A549 (cell line): ENCODE results near the gene CARS1. TPM values are rescaled to one million over a fixed set of nuclear protein-coding genes. Genes with fewer than 3 reads are reported as not detected.

Source experiments
- ATAC-seq, 2 experiments: fragments of 200-7000 bp in 1 of 2; fragments of >200 bp in 1 of 2; cut with Nextera tagmentation in 1 of 2; cut with Tn5 transposase in 1 of 2; 3 replicates each; pipeline versions ENCODE4 v1.8.0 to v1.9.1; 2018 to 2020; ENCODE audit warnings: mild to moderate bottlenecking in 1 of 2, moderate library complexity in 1 of 2
- CTCF ChIA-PET: fragments of 300-600 bp; sonication (Branson Sonifier 250); formaldehyde crosslinking; extraction: SDS; loops from one replicate; lab custom pipeline; 2021; ENCODE audit warnings: antibody characterized with exemption, inconsistent platforms; lab: Yijun Ruan, JAX
- POLR2A ChIA-PET: fragments of 350-600 bp; formaldehyde crosslinking; extraction: SDS; loops from one replicate; lab custom pipeline; 2021; ENCODE audit warnings: antibody characterized with exemption, inconsistent platforms; lab: Yijun Ruan, JAX
- DNase-seq, 2 experiments: peaks; one replicate each; pipeline versions ENCODE4 v3.0.0 to v3.0.0-alpha.2; 2011 to 2016; ENCODE audit warnings: low read depth in 1 of 2, low spot score in 1 of 2
- FAIRE-seq: peaks from 2 replicates; lab custom pipeline; 2011; peaks lifted over from hg19 to GRCh38; lab: Jason Lieb, UNC
- H3K27ac ChIP-seq, 2 experiments: fragments of >200 bp; sonication (Bioruptor Twin); formaldehyde crosslinking; 3 replicates each; pipeline ENCODE4 v1.5.1; 2016 to 2017
- H3K4me1 ChIP-seq: fragments of >200 bp; sonication (Bioruptor Twin); formaldehyde crosslinking; 3 replicates; pipeline ENCODE4 v1.6.1; 2016
- H3K4me2 ChIP-seq: fragments of >200 bp; sonication (Bioruptor Twin); formaldehyde crosslinking; 3 replicates; pipeline ENCODE4 v1.6.1; 2016
- H3K4me3 ChIP-seq: fragments of >200 bp; sonication (Bioruptor Twin); formaldehyde crosslinking; 3 replicates; pipeline ENCODE4 v1.5.1; 2016
- H3K9me3 ChIP-seq: fragments of >200 bp; sonication (Bioruptor Twin); formaldehyde crosslinking; 3 replicates; pipeline ENCODE4 v1.6.1; 2016
- CEBPB ChIP-seq, 2 experiments: fragments of >200 bp in 1 of 2; sonication (Bioruptor Twin) in 1 of 2; formaldehyde crosslinking in 1 of 2; IDR thresholded peaks; 2 replicates each; pipeline ENCODE4 v1.6.1; 2012 to 2016
- EHMT2 ChIP-seq: fragments of 200-600 bp; sonication (generic); IDR thresholded peaks from 2 replicates; pipeline ENCODE4 v1.6.1; 2016; ENCODE audit warnings: antibody characterized with exemption, low read depth, mild to moderate bottlenecking, moderate library complexity
- ELK1 ChIP-seq: fragments of 150-350 bp; IDR thresholded peaks from 2 replicates; pipeline ENCODE4 v1.6.1; 2014; ENCODE audit warnings: low read depth, mild to moderate bottlenecking, low read length
- EP300 ChIP-seq, 2 experiments: fragments of >200 bp; sonication (Bioruptor Twin); formaldehyde crosslinking; IDR thresholded peaks; 2 replicates in 1 of 2; 3 replicates in 1 of 2; pipeline ENCODE4 v1.6.1; 2016 to 2017
- FOSB ChIP-seq: fragments of 250-450 bp; sonication (Bioruptor Pico); IDR thresholded peaks from 2 replicates; pipeline ENCODE4 v1.5.0; 2020; ENCODE audit warnings: mild to moderate bottlenecking, moderate library complexity
- FOSL2 ChIP-seq, 2 experiments: fragments of 450-650 bp in 1 of 2; fragments of >200 bp in 1 of 2; sonication (Bioruptor Twin) in 1 of 2; formaldehyde crosslinking; IDR thresholded peaks; 2 replicates each; pipeline versions ENCODE4 v1.5.0 to v1.6.1; 2016 to 2020; ENCODE audit warnings: mild to moderate bottlenecking in 1 of 2, moderate library complexity in 1 of 2
- FOXS1 ChIP-seq: fragments of 250-450 bp; sonication (Bioruptor Pico); IDR thresholded peaks from 2 replicates; pipeline ENCODE4 v1.5.0; 2020; ENCODE audit warnings: mild to moderate bottlenecking, moderate library complexity
- GATA3 ChIP-seq: IDR thresholded peaks from 2 replicates; pipeline ENCODE4 v1.6.1; 2012; ENCODE audit warnings: borderline replicate concordance
- HEYL ChIP-seq: fragments of 250-450 bp; sonication (Bioruptor Pico); IDR thresholded peaks from 2 replicates; pipeline ENCODE4 v1.8.0; 2021; ENCODE audit warnings: mild to moderate bottlenecking, moderate library complexity
- HOXB13 ChIP-seq: fragments of 250-450 bp; sonication (Bioruptor Pico); IDR thresholded peaks from 2 replicates; pipeline ENCODE4 v1.5.0; 2020; ENCODE audit warnings: low read depth, mild to moderate bottlenecking, moderate library complexity
- JUN ChIP-seq, 2 experiments: fragments of >200 bp; sonication (Bioruptor Twin); formaldehyde crosslinking; IDR thresholded peaks; 2 replicates in 1 of 2; 3 replicates in 1 of 2; pipeline ENCODE4 v1.6.1; 2016 to 2017
- MAFK ChIP-seq: fragments of 450-650 bp; IDR thresholded peaks from 2 replicates; pipeline ENCODE4 v1.6.1; 2014; ENCODE audit not compliant: partially characterized antibody
- MAZ ChIP-seq: fragments of 150-350 bp; IDR thresholded peaks from 2 replicates; pipeline ENCODE4 v1.6.1; 2014; ENCODE audit warnings: antibody characterized with exemption, low read depth, low read length, borderline replicate concordance
- MYC ChIP-seq: IDR thresholded peaks from 2 replicates; pipeline ENCODE4 v1.6.1; 2012; ENCODE audit warnings: mild to moderate bottlenecking, inconsistent platforms, low read length, improper control_type of control experiment, borderline replicate concordance
- NPAS2 ChIP-seq: fragments of 250-450 bp; sonication (Bioruptor Pico); IDR thresholded peaks from 2 replicates; pipeline ENCODE4 v1.8.0; 2022; ENCODE audit warnings: mild to moderate bottlenecking, moderate library complexity, borderline replicate concordance
- NR3C1 ChIP-seq: fragments of >200 bp; sonication (Bioruptor Twin); formaldehyde crosslinking; IDR thresholded peaks from 3 replicates; pipeline ENCODE4 v1.6.1; 2017
- PBX3 ChIP-seq: IDR thresholded peaks from 2 replicates; pipeline ENCODE4 v1.6.1; 2012
- POLR2A ChIP-seq: IDR thresholded peaks from 2 replicates; pipeline ENCODE4 v1.6.1; 2012; ENCODE audit warnings: mild to moderate bottlenecking, low read length
- RARB ChIP-seq: fragments of 250-450 bp; sonication (Bioruptor Pico); IDR thresholded peaks from 2 replicates; pipeline ENCODE4 v1.8.0; 2021; ENCODE audit warnings: mild to moderate bottlenecking, moderate library complexity
- RCOR1 ChIP-seq: fragments of 150-350 bp; IDR thresholded peaks from 2 replicates; pipeline ENCODE4 v1.6.1; 2014; ENCODE audit warnings: antibody characterized with exemption, low read length, low read depth
- RFX5 ChIP-seq: fragments of 450-650 bp; IDR thresholded peaks from 2 replicates; pipeline ENCODE4 v1.7.1; 2014; ENCODE audit warnings: antibody characterized with exemption, mild to moderate bottlenecking, moderate library complexity
- SMC3 ChIP-seq: fragments of >200 bp; sonication (Bioruptor Twin); formaldehyde crosslinking; IDR thresholded peaks from 3 replicates; pipeline ENCODE4 v1.6.1; 2018; ENCODE audit warnings: inconsistent platforms
- TFCP2L1 ChIP-seq: fragments of 250-450 bp; sonication (Bioruptor Pico); IDR thresholded peaks from 2 replicates; pipeline ENCODE4 v1.5.0; 2021; ENCODE audit warnings: mild to moderate bottlenecking
- TP53 ChIP-seq: fragments of 250-450 bp; sonication (Bioruptor Pico); IDR thresholded peaks from 2 replicates; pipeline ENCODE4 v1.5.0; 2021; ENCODE audit warnings: mild to moderate bottlenecking, moderate library complexity
- ZC3H11A ChIP-seq: fragments of 450-650 bp; IDR thresholded peaks from 2 replicates; pipeline ENCODE4 v1.6.1; 2014; ENCODE audit warnings: antibody characterized with exemption, mild to moderate bottlenecking
- ZNF302 ChIP-seq: fragments of 250-450 bp; sonication (Bioruptor Pico); IDR thresholded peaks from 2 replicates; pipeline ENCODE4 v1.9.0; 2021; ENCODE audit warnings: inconsistent platforms, mild to moderate bottlenecking, moderate library complexity
- ZSCAN20 ChIP-seq: fragments of 250-450 bp; sonication (Bioruptor Pico); IDR thresholded peaks from 2 replicates; pipeline ENCODE4 v1.8.0; 2022; ENCODE audit warnings: mild to moderate bottlenecking, moderate library complexity
- WGBS: methylation state at CpG from one replicate; pipeline ENCODE4 v1.1.6; 2017; ENCODE audit errors: missing lambda C conversion rate; 5-methylcytosine and 5-hydroxymethylcytosine counted together
- polyA plus RNA-seq, 4 experiments: library from polyadenylated mRNA; depleted of rRNA in 3 of 4; stranded (reverse); fragments of >200 nt; fragmentation: RNase III in 1 of 4; extraction: RNeasy Plus Mini Kit Qiagen cat#74134 plus additional on column Dnase treatment in 1 of 4; gene quantifications; 2 replicates in 3 of 4; 3 replicates in 1 of 4; pipeline ENCODE4 v1.2.3, GENCODE V29; 2011 to 2017
- TF ChIP-seq, protein P1 (sequence below): fragments of 250-450 bp; sonication (Bioruptor Pico); IDR thresholded peaks from 2 replicates; pipeline ENCODE4 v1.5.0; 2020; ENCODE audit warnings: low read depth, mild to moderate bottlenecking, moderate library complexity
- TF ChIP-seq, protein P2 (sequence below): fragments of 450-650 bp; IDR thresholded peaks from 2 replicates; pipeline ENCODE4 v1.6.1; 2014; ENCODE audit warnings: antibody characterized with exemption

Gene CARS1
- polyA plus RNA-seq, 2 of the 4 experiments (the other 2 are of a cell fraction) = 52.7 to 130 TPM

DNA sequence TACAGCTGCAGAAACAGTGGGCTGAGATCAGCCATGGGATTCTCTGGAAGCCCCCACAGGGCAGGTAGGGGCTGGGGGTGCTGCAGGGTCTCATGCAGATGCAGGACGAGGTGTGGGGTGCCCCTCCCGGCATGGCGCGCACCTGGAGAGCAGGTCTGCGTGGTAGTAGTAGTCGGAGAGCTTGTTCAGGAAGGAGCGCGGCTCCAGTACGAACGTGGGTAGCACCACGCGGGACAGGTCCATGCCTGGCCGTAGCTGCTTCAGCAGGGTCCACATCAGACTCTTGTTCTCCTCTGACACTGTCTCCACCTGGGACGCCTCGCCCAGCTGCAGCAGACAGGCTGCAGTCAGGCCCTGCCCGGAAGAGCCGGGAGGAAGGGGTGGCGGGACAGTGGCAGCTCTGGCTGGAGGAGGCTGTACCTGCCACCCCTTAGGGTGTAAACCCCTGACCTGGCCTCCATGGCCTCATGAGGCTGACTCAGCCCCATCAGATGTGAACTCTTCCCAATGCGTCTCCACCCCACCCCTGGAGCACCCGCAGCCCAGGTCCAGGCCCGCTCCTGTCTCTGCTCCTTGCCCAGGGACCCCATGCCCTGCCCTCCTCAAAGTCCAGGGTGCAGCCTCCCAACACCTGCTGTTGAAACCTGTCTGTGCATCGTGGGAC is 47.0 kb upstream of the CARS1 start:
- DNase-seq (no peak), FAIRE-seq (no peak), ATAC-seq (no peak)
- no peak overlapping the region for H3K4me3 ChIP-seq
- CTCF ChIA-PET = interaction anchor here (1.8 to 2.7 kb wide), 3 partner anchors 13 to 68 kb away, joined by 9 to 10 read pairs (median 9); no protein-coding TSS in a partner anchor
- no peaks in the 10 kb centered on the region for H3K4me1 ChIP-seq
- no peak overlapping the region for H3K27ac ChIP-seq
- POLR2A ChIA-PET = no interaction called here
- TF ChIP-seq PBX3 = no peak
- TF ChIP-seq TFCP2L1 (CRISPR knock-in tag) = no peak
- no peak for TF ChIP-seq ZC3H11A
- TF ChIP-seq FOSL2 (IDR thresholded peaks at IDR 0.05) = no peak
- TF ChIP-seq FOSL2 (CRISPR knock-in tag; IDR thresholded peaks at IDR 0.05) = no peak
- TF ChIP-seq NPAS2 (CRISPR knock-in tag) = no peak
- no peak for TF ChIP-seq ELK1
- TF ChIP-seq GATA3 = no peak
- no peak for TF ChIP-seq JUN (IDR thresholded peaks at IDR 0.05)
- TF ChIP-seq MAFK = no peak
- no peak for TF ChIP-seq RARB
- no peak for TF ChIP-seq HEYL
- TF ChIP-seq, protein P1, sequence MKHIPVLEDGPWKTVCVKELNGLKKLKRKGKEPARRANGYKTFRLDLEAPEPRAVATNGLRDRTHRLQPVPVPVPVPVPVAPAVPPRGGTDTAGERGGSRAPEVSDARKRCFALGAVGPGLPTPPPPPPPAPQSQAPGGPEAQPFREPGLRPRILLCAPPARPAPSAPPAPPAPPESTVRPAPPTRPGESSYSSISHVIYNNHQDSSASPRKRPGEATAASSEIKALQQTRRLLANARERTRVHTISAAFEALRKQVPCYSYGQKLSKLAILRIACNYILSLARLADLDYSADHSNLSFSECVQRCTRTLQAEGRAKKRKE (CRISPR knock-in tag) = no peak
- TF ChIP-seq ZSCAN20 = no peak
- no peak for TF ChIP-seq CEBPB (IDR thresholded peaks at IDR 0.05)
- TF ChIP-seq TP53 (CRISPR knock-in tag) = no peak
- TF ChIP-seq, protein P2, sequence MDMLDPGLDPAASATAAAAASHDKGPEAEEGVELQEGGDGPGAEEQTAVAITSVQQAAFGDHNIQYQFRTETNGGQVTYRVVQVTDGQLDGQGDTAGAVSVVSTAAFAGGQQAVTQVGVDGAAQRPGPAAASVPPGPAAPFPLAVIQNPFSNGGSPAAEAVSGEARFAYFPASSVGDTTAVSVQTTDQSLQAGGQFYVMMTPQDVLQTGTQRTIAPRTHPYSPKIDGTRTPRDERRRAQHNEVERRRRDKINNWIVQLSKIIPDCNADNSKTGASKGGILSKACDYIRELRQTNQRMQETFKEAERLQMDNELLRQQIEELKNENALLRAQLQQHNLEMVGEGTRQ = no peak
- WGBS = 94% methylated on average over 20 of the region's 22 CpGs
- H3K4me2 ChIP-seq = no peak overlapping the region
- H3K9me3 ChIP-seq = no peaks in the 10 kb centered on the region

DNA sequence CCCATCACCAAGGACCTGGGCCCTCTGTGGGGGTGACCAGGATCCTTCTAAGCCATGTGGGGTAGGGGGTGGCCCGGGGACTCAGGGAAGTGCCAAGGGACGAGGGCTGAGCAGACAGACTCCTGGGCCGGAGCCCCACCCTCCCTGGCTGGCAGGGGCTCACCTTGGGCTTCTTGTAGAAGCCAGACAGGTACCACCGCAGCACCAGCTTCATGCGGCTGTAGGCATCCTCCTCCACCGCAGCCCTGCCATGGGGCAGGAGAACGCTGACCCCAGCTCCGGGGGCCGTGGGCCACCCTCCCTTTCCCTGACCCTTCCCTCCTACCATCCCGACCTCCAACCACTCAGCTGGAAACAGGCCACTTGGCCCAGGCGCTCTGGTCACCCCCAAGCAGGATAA is 45.9 kb upstream of the CARS1 start:
- ATAC-seq = no peak
- no peaks in the 10 kb centered on the region for H3K4me1 ChIP-seq
- WGBS = 85% methylated on average over 8 of the region's 11 CpGs
- no peak overlapping the region for H3K4me3 ChIP-seq
- H3K27ac ChIP-seq = no peak overlapping the region
- CTCF ChIA-PET = interaction anchor here (1.8 to 2.7 kb wide), 3 partner anchors 12 to 67 kb away, joined by 9 to 10 read pairs (median 9); no protein-coding TSS in a partner anchor
- no peak for FAIRE-seq
- TF ChIP-seq ZSCAN20 (no peak), EHMT2 (no peak), SMC3 (no peak), NPAS2 (CRISPR knock-in tag) (no peak), FOSB (no peak), ZNF302 (no peak), HEYL (no peak), MYC (no peak), FOXS1 (CRISPR knock-in tag) (no peak), ELK1 (no peak), NR3C1 (no peak), MAZ (no peak), CEBPB (IDR thresholded peaks at IDR 0.05) (no peak), ZC3H11A (no peak), EP300 (IDR thresholded peaks at IDR 0.05) (no peak), POLR2A (no peak), RFX5 (no peak), PBX3 (no peak), HOXB13 (CRISPR knock-in tag) (no peak), RCOR1 (no peak)
- TF ChIP-seq, all 56 proteins: peak for 0
- POLR2A ChIA-PET = no interaction called here
- no peak for DNase-seq
- Histone ChIP-seq H3K4me2 (no peak overlapping the region), H3K9me3 (no peaks in the 10 kb centered on the region)
